Measurements from ENCODE around the gene SPARCL1. TPM values are rescaled to one million over a fixed set of nuclear protein-coding genes. Genes with fewer than 3 reads are reported as not detected.

SPARCL1 gene
- total and polyA plus RNA-seq, 10 of the 15 experiments (the other 5 are each of a cell fraction or from before 2014, with no cell fraction given) = 0.10 to 1.1 TPM; not detected in 8

DNA sequence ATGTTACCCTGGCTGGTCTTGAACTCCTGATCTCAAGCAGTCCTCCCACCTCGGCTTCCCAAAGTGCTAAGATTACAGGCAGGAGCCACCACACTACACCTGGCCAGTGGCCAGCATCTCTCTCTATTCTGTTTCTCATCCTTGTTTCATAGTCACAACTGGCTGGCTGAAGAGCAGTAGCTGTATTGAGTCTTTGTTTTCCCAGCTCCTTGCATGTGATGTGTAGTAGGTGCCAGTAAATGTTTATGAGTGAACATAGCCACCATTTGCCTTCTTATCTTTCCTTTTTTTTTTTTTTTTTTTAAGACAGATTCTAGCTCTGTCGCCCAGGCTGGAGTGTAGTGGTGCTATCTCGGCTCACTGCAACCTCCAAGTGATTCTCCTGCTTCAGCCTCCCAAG lies 83.2 kb downstream of the SPARCL1 start:
- WGBS (ENCODE audit: insufficient coverage, insufficient replicate concordance, low lambda C conversion rate, missing lambda C conversion rate) = 81% methylated on average over 3 of the region's 3 CpGs
- CTCF ChIA-PET = interaction anchor here (0.7 to 1.9 kb wide), 2 partner anchors 9 to 20 kb away, joined by 3 to 9 read pairs; no protein-coding TSS in a partner anchor

More for the DNA sequence above, 83.2 kb downstream of the SPARCL1 start:
- in situ Hi-C loops (cut with MboI) (no loop called here), intact Hi-C loops (cut with micrococcal nuclease; ENCODE audit: unreplicated experiment) (no loop called here)
- ChIA-PET RAD21 (ENCODE audit: unreplicated experiment) (no interaction called here), POLR2A (interaction anchor here (0.6 to 0.7 kb wide), 3 partner anchors 22 to 1796 kb away, joined by 3 to 5 read pairs (median 3); no protein-coding TSS in a partner anchor), SMC1A (ENCODE audit: uncharacterized antibody, unreplicated experiment) (interaction anchor here (0.6 to 1.7 kb wide), 3 partner anchors 55 to 815 kb away, joined by 3 to 7 read pairs (median 3); partner anchors contain the start of gene HSD17B11)
- Histone ChIP-seq H3K4me2 (ENCODE audit: control insufficient read depth, insufficient read depth) (no peak overlapping the region), H4K20me1 (ENCODE audit: control insufficient read depth, insufficient read depth) (no peaks in the 10 kb centered on the region), H3K27ac (ENCODE audit: control insufficient read depth, insufficient read depth) (no peak overlapping the region), H3K27me3 (replicated peaks in 1 of 2; ENCODE audit: control insufficient read depth in 2 of 2, insufficient read depth in 2 of 2, low read length in 1 of 2) (no peaks in the 10 kb centered on the region), H3K9me3 (replicated peaks; ENCODE audit: control insufficient read depth, insufficient read depth, low read length) (no peaks in the 10 kb centered on the region), H3K79me2 (ENCODE audit: control insufficient read depth, insufficient read depth, low read length) (no peaks in the 10 kb centered on the region), H3K9ac (ENCODE audit: control insufficient read depth, insufficient read depth, low read length) (no peak overlapping the region), H2AFZ (ENCODE audit: control insufficient read depth, low read depth, low read length) (no peak overlapping the region), H3K4me3 (no peak overlapping the region), H3K36me3 (ENCODE audit: control insufficient read depth in 2 of 2, insufficient read depth in 2 of 2, low read length in 1 of 2) (peaks cover 0 to 6% of the 10 kb centered on the region in 2 experiments; a peak in 1 of 4 replicates), H3K4me1 (ENCODE audit: control insufficient read depth, insufficient read depth, low read length) (no peaks in the 10 kb centered on the region)
- TF ChIP-seq ZNF24 (IDR thresholded peaks at IDR 0.05) (no peak), MEF2B (IDR thresholded peaks at IDR 0.05; ENCODE audit: partially characterized antibody, poor library complexity, severe bottlenecking) (no peak), SKIL (IDR thresholded peaks at IDR 0.05; ENCODE audit: low read depth, poor library complexity, severe bottlenecking) (no peak), NRF1 (conservative IDR thresholded peaks at IDR 0.05; ENCODE audit: low read depth, low read length) (no peak), SIX5 (IDR thresholded peaks at IDR 0.05; ENCODE audit: low read depth, low read length, severe bottlenecking) (no peak), YBX1 (IDR thresholded peaks at IDR 0.05) (no peak), RUNX3 (IDR thresholded peaks at IDR 0.05; ENCODE audit: low read length) (no peak), ZNF207 (IDR thresholded peaks at IDR 0.05; ENCODE audit: borderline replicate concordance) (no peak), BRCA1 (IDR thresholded peaks at IDR 0.05; ENCODE audit: low read depth, low read length) (no peak), KDM1A (IDR thresholded peaks at IDR 0.05; ENCODE audit: borderline replicate concordance) (no peak), KLF5 (IDR thresholded peaks at IDR 0.05; ENCODE audit: partially characterized antibody) (no peak), RBBP5 (conservative IDR thresholded peaks at IDR 0.05) (no peak), ESRRA (IDR thresholded peaks at IDR 0.05; ENCODE audit: low read length) (no peak), RAD21 (IDR thresholded peaks at IDR 0.05; ENCODE audit: insufficient read depth, low read depth, low read length) (no peak)
- DNase-seq (ENCODE audit: low read depth, low spot score) (no peak), ATAC-seq (no peak), FAIRE-seq (no peak)
- BruUV-seq (replicated peaks) = no TSS peak

Measured in GM12878 (cell line).